GM15510 (cell line): ENCODE results near the gene MSH5.
A peak's percentile ranks its signal among the peaks of the same experiment; 100 is the strongest.

ENCODE experiments used
- POLR2A ChIP-seq: IDR thresholded peaks from 3 replicates; pipeline ENCODE4 v1.6.1; 2011; ENCODE audit warnings: borderline replicate concordance; ENCODE audit not compliant: insufficient read length; ENCODE audit errors: extremely low read depth

Gene MSH5

DNA sequence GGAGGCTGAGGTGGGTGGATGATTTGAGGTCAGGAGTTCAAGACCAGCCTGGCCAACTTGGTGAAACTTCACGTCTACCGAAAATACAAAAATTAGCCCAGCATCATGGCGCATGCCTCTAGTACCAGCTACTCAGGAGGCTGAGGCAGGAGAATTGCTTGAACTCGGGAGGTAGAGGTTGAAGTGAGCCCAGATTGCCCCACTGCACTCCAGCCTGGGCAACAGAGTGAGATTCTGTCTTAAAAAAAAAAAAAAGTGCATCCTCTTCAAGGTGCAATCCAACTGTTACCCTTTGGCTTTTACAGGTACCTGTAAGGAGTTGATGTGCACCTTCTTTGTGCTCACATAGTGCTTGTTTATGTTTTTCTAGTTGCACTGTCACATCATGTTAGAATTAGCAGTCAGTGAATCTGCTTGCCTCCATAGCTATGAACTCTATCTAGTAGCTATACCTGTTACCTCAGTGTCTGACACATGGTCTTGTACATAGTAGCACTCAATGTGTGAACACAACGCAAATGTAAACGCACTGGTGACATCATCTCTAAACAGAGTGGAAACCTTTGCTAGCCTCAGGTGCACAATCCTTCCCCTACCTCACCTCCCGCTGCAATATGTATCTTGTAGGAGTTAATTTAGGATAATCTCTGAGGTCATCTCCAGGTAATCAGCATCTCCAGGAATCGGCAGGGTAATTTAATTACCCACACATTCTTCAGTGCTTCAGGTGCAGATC, 9.7 kb downstream of the MSH5 start:
- no peak for TF ChIP-seq POLR2A

GRCh38 chr6:31750411-31751022, 10.7 kb downstream of the MSH5 start:
- TF ChIP-seq POLR2A: no peak

DNA sequence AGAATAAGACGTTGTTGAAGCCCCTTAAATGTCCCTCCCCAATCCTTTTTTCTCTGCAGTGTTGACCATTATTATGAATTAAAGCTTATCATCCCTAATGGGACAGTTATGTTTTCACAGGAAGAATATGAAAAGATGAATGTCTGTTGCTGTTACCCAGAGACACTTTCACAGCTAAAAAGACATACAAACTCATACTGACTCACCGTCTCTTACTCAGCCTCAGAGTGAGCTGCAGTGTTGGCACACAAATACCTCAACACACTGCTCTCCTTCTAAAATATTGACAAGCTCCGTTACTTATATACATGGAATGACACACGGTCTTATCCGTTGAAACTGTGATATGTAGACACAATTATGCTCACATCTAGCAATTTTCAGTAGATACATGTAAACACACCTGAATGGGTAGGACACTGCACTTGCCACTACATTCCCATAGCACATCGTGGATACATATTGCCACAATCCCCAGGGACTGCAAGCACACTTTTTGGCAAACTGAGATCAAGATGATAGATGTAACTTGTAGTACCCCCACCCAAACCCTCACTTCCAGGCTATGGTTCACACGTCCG, 13.0 kb downstream of the MSH5 start:
- no peak for TF ChIP-seq POLR2A

- no peak for TF ChIP-seq POLR2A
These were observed 18.5 kb downstream of the MSH5 start for GRCh38 chr6:31758281-31758680.

DNA sequence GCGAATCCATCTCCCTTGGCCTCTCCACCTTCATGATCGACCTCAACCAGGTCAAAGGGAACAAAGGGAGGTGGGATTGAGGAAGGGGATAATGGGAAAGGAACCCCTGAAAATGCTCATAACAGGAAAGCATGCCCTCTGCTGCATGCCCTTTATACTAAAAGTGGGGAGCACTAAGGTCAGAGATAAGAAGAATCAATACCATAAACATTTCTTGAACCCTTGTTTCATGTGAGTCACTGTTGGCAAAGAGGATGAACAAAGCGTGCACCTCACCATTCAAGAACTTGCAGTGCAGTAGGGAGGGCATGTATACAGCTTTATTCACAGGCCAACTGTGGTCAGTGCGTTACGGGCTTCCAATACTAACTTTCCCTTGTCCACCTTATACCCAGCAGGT, 21.0 kb downstream of the MSH5 start:
- no peak for TF ChIP-seq POLR2A

- TF ChIP-seq POLR2A: no peak
These were observed 21.5 kb downstream of the MSH5 start for GRCh38 chr6:31761343-31761742.

- no peak for TF ChIP-seq POLR2A
These were observed 22.6 kb downstream of the MSH5 start, which contains the start of gene SAPCD1 for GRCh38 chr6:31762356-31762755. TSS of gene SAPCD1 (plus strand) at chr6:31762656. CDS start at chr6:31763055, 399 bp downstream.

DNA sequence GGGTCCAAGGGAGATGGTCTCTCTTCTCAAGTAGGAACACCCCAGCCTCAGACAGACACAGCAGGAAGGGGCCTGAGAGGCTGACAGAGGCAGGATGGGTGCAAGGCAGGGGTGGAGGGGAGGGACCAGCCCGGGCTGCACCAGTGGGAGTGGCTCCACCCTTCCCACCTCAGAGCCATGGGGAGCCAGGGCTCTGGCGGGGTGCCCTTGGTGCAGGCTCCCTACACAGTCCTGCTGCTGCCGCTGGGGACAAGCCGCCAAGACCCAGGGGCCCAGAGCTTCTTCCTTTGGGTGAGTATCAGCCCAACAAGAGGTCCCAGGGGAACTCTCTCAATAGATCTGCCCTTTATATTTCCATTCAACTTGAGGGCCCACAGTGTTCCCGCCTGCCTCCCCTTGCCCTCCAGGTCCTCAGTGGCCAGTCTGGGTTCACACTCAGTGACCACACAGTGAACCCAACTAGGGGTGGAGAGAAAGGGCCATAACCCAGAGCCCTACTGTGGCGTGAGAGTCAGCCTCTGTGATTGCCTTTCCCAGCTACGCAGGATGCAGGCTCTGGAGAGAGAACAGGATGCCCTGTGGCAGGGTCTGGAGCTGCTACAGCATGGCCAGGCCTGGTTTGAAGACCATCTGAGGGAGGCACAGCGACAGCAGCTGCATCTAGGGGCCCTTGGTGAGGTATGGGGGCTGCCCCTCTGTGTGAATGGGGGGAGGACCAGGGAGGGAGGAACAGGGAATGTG, 23.2 kb downstream of the MSH5 start:
- TF ChIP-seq POLR2A: peak; percentile 13

- TF ChIP-seq POLR2A: no peak
These were observed 23.8 kb downstream of the MSH5 start for GRCh38 chr6:31763619-31763940.

GRCh38 chr6:31764198-31764597, 24.4 kb downstream of the MSH5 start:
- TF ChIP-seq POLR2A: no peak

DNA sequence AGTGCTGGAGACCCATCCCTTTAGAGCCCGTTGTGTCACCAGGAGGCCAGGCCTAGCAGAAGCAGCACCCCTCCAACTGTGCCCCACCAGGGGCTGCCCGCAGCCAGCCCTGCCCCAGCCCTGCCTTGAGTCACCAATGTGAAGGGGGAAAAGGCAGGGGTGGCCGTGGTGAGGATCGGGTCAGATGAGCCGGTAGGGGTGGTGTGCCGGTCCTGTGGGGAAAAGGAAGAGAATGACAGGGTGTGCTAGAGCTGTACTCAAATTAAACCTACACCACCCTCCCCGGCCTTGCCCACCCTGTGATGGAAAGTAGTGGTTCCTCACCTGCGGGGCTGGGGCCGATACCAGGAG, 25.7 kb downstream of the MSH5 start:
- no peak for TF ChIP-seq POLR2A

GRCh38 chr6:31765910-31766794, 26.3 kb downstream of the MSH5 start:
- TF ChIP-seq POLR2A: no peak

DNA sequence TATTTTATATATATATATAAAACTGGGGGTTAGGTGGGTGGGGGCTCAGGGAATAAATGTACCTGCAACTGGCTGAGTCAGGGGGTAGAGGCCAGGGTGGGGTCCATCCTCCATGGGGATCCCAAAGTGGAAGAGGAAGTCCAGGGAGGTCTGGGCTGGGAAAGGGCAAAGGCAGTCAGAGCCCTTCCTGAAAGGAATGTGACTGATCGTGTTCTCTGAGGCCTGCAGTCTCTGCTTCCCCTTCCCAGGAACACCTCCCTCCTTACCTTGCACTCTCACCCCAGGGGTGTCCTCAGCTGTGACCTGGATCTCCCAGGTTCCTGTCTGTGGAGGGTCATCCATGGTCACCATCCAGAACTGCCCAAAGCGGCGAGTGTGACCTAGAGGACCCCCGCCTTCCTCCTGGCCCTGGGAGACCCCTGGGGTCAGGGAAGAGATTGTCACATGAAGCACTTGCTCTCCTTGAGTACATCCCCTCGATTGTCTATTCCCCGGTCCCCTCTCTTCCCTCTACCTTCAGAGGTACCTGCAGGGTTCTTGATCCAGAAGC, 27.4 kb downstream of the MSH5 start:
- TF ChIP-seq POLR2A: no peak

DNA sequence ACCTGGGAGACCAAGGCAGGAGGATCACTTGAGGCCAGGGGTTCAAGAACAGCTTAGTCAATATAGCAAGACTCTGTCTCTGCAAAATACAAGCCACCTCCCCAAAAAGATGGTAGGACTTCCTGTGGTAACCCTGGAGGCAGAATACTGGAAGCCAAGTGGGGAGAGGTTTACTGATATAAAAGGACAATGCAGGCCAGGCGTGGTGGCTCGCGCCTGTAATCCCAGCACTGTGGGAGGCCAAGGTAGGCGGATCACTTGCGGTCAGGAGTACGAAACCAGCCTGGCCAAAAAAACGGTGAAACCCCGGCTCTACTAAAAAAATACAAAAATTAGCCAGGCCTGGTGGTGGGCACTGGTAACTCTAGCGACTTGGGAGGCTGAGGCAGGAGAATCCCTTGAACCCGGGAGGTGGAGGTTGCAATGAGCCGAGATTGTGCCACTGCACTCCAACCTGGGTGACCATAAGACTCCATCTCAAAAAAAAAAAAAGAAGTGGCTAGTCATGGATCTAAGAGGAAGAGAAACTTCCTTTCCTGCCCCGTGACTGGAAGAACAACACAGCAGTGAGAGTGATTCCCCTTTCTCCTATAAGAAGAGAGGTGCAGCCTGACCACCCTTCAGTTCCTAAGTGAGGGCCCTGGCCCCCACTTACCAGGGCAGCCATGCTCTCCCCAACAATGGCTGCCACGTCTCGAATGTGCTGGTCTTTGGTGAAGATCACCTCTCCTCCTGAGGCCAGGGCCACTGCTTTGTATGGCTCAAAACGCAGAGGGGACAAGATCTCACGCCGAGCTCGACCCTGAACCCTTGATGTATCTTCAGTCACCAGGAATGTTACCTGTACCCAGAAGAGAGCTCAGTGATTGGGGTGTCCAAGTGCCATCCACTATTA, 28.8 kb downstream of the MSH5 start:
- no peak for TF ChIP-seq POLR2A

DNA sequence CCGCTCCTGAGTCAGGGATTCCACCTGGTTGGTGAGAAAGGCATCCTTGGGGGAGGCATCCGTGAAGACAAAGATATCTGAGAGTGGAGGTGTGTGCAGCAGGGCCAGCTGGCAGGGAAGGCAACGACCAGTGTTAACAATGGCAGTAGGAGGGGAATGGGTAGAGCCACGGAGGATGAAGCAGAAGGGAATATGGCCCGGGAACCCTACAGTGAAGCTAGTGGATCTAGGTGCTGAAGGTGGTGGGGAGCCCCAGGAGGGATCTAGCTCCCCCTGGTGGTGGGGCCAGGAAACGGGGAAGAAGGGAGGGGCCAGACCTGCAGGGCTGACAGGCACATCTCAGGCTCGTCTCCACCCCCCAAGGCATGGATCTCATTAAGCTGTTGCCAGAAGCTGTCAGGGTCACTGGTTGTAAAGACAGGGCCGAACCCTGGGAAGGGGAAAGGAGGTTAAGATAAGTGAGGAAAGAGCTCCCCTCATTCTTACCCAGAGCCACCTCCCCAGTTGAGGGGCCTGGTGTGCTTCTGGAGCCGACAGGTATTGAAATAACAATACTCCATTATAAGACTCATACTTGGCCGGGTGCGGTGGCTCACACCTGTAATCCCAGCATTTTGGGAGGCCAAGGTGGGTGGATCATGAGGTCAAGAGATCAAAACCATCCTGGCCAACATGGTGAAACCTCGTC, 30.0 kb downstream of the MSH5 start:
- no peak for TF ChIP-seq POLR2A
